ENCODE data around the gene ZNF423. TPM values are rescaled to one million over a fixed set of nuclear protein-coding genes. Genes with fewer than 3 reads are reported as not detected.

Gene ZNF423
- total and polyA plus RNA-seq, 2 of the 13 experiments (the other 11 are each of a cell fraction or from before 2014, with no cell fraction given), result 0.07 to 0.31 TPM

GRCh38 chr16:49574826-49575225 is 281.1 kb downstream of the ZNF423 start:
- FAIRE-seq (no peak), DNase-seq (ENCODE audit: low spot score) (no peak), ATAC-seq (no peak)
- H3K36me3 ChIP-seq (replicated peaks in 1 of 2; ENCODE audit: control insufficient read depth in 1 of 2, insufficient read depth in 2 of 2, low read length in 2 of 2), result no peaks in the 10 kb centered on the region
- ChIA-PET CTCF (ENCODE audit: low intra/inter-chr PET ratio, low total read pairs) (no interaction called here), POLR2A (no interaction called here)
- H4K20me1 ChIP-seq (ENCODE audit: insufficient read depth, low read length), result no peaks in the 10 kb centered on the region
- H3K4me3 ChIP-seq (replicated peaks in 1 of 3; ENCODE audit: insufficient read depth in 1 of 3, low read depth in 2 of 3, low read length in 3 of 3), result no peak overlapping the region
- H3K9ac ChIP-seq (ENCODE audit: insufficient read depth, low read depth, low read length), result no peak overlapping the region
- TF ChIP-seq ATRX (CRISPR knock-in tag; IDR thresholded peaks at IDR 0.05; ENCODE audit: borderline replicate concordance) (no peak), HIVEP1 (CRISPR knock-in tag; IDR thresholded peaks at IDR 0.05) (no peak), ZNF556 (CRISPR knock-in tag; IDR thresholded peaks at IDR 0.05; ENCODE audit: borderline replicate concordance) (no peak), HINFP (CRISPR knock-in tag; IDR thresholded peaks at IDR 0.05; ENCODE audit: low read depth) (no peak), ZFP90 (CRISPR knock-in tag; IDR thresholded peaks at IDR 0.05; ENCODE audit: borderline replicate concordance) (no peak), POGK (CRISPR knock-in tag; conservative IDR thresholded peaks at IDR 0.05) (no peak), TIGD3 (CRISPR knock-in tag; IDR thresholded peaks at IDR 0.05; ENCODE audit: borderline replicate concordance) (no peak), PRDM10 (CRISPR knock-in tag; IDR thresholded peaks at IDR 0.05; ENCODE audit: low read depth) (no peak)
- intact Hi-C loops (cut with micrococcal nuclease; ENCODE audit: unreplicated experiment) (no loop called here), in situ Hi-C loops (cut with HindIII; ENCODE audit: extremely low pct_ligation_motif_present, low pct_unique_long_range_greater_than_20kb) (no loop called here)
- H3K4me1 ChIP-seq (ENCODE audit: insufficient read depth, low read length), result no peaks in the 10 kb centered on the region
- no TSS peak for BruUV-seq (replicated peaks)
- H3K27ac ChIP-seq (ENCODE audit: extremely low read length, insufficient read depth, low read length), result no peak overlapping the region
- H3K79me2 ChIP-seq (ENCODE audit: insufficient read depth, low read length), result no peaks in the 10 kb centered on the region
- H3K9me3 ChIP-seq (ENCODE audit: low read length), result no peaks in the 10 kb centered on the region
- no peak overlapping the region for H3K4me2 ChIP-seq (ENCODE audit: low read depth, low read length)
- H3K27me3 ChIP-seq (ENCODE audit: control insufficient read depth in 1 of 2, insufficient read depth in 2 of 2, low read length in 2 of 2), result peaks cover 4 to 22% of the 10 kb centered on the region in 2 experiments; a peak in 4 of 5 replicates
- WGBS (ENCODE audit: low lambda C conversion rate), result 46% methylated on average over 12 of the region's 12 CpGs
- H2AFZ ChIP-seq (ENCODE audit: low read length), result no peak overlapping the region

Data from HepG2 (cell line).